ENCODE data around the gene GALNT7. TPM values are rescaled to one million over a fixed set of nuclear protein-coding genes. Genes with fewer than 3 reads are reported as not detected.
A peak's percentile ranks its signal among the peaks of the same experiment; 100 is the strongest.

Gene GALNT7
- total RNA-seq, 2 donors from 2014 or later = 17.3 to 19.4 TPM

DNA sequence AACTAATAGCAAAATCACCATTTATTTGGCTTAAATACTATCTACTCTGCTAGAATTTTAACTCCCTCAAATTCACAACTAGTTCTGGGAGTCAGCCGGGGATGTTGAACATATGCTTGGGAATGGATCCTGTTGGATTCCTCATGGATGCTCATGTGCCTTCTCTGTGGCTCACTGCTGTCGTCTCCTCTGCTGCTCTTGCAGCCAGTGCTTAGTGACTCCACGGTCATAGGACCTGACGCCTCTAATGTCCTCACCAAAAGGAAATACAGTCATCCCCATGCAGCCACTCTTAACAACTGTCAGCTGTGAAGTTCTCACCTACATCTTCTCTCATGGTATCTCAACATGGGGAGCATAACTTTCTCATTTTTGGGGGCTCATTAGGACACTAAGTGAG is 106.1 kb downstream of the GALNT7 start:
- no peaks in the 10 kb centered on the region for H3K27me3 Mint-ChIP-seq
- no peak for DNase-seq (ENCODE audit: low spot score)
- peaks cover 10 to 15% of the 10 kb centered on the region in 2 donors for H3K4me1 Mint-ChIP-seq (ENCODE audit: low read depth in 2 of 2)
- no peak overlapping the region for H3K27ac Mint-ChIP-seq
- no peak for ATAC-seq
- H3K9me3 Mint-ChIP-seq = no peaks in the 10 kb centered on the region
- H3K4me3 Mint-ChIP-seq = no peak overlapping the region
- H3K36me3 Mint-ChIP-seq = no peaks in the 10 kb centered on the region

DNA sequence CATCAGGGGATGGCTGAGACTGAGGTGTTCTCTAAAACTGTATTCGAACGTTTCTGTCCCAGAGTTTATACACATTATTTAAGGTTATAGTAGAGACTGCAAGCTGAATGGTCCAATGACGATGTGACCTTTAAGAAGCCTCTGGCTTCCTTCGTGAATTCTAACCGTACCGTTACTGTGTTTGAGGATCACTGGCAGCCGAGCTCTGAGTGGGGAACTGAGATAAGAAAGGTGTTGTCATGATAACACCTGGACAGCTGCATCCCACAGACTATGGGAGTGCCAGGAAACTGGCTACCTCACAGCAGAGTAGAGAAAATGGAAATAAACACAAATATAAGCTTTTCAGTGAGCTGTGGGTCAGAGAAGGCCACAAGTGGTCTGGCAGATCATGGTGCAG is 106.5 kb downstream of the GALNT7 start:
- ATAC-seq (no peak), DNase-seq (ENCODE audit: low spot score) (no peak)
- Mint-ChIP-seq H3K36me3 (no peaks in the 10 kb centered on the region), H3K9me3 (no peaks in the 10 kb centered on the region), H3K4me1 (ENCODE audit: low read depth in 2 of 2) (peaks cover 10 to 15% of the 10 kb centered on the region in 2 donors), H3K27ac (no peak overlapping the region), H3K4me3 (no peak overlapping the region), H3K27me3 (no peaks in the 10 kb centered on the region)

DNA sequence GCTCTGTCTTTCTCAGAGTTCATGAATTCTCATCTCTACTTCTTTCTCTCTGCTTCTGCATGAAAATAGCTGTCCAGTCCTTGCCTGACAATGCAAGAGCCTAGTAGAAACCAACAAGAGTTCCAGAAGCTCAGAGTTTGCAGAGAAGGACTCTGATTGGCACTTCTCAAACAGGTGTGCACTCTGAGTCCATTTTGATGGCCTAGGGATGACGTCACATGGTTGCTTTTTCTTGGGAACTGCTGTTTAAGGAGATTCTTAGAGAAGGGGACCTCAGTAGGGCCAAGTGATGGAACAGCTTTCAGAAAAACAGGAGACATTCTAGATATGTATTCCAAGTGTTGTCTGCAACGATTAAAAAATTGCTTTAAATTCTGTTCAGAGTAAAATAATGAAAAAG is 108.7 kb downstream of the GALNT7 start:
- no peaks in the 10 kb centered on the region for H3K27me3 Mint-ChIP-seq

DNA sequence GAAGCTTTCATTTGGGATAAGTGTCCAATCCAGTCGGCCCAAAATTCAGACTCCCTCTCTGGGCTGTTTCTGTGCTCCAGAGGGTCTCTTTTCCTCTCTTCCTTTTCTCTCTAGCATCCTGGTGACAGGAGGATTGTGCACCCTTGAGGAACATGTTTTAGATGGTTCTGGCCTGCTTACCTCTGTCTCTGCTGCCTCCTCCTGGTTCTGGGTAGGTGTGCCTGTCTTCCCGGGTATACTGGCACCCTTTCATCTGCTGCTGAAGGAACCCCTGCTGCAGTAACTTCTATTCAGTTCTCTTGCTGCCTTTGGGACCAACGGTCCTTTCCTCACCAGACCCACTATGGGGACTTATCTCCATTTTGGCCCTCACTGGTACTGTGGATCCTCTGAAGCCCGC is 112.4 kb downstream of the GALNT7 start:
- H3K4me1 Mint-ChIP-seq (ENCODE audit: low read depth in 2 of 2) = peaks cover 3 to 15% of the 10 kb centered on the region in 2 donors
- no peak for ATAC-seq
- H3K27ac Mint-ChIP-seq = peak overlapping the region in 1 of 2 donors; percentile 38
- peaks cover 3% of the 10 kb centered on the region for H3K9me3 Mint-ChIP-seq
- peaks cover 17% of the 10 kb centered on the region for H3K36me3 Mint-ChIP-seq
- no peak overlapping the region for H3K4me3 Mint-ChIP-seq
- no peaks in the 10 kb centered on the region for H3K27me3 Mint-ChIP-seq
- no peak for DNase-seq (ENCODE audit: low spot score)

More for the DNA sequence above, 108.7 kb downstream of the GALNT7 start:
- no peak for DNase-seq (ENCODE audit: low spot score)
- H3K4me1 Mint-ChIP-seq (ENCODE audit: low read depth in 2 of 2) = peaks cover 10 to 20% of the 10 kb centered on the region in 2 donors
- no peaks in the 10 kb centered on the region for H3K9me3 Mint-ChIP-seq
- H3K27ac Mint-ChIP-seq = no peak overlapping the region
- peaks cover 1% of the 10 kb centered on the region for H3K36me3 Mint-ChIP-seq
- ATAC-seq = no peak
- no peak overlapping the region for H3K4me3 Mint-ChIP-seq

DNA sequence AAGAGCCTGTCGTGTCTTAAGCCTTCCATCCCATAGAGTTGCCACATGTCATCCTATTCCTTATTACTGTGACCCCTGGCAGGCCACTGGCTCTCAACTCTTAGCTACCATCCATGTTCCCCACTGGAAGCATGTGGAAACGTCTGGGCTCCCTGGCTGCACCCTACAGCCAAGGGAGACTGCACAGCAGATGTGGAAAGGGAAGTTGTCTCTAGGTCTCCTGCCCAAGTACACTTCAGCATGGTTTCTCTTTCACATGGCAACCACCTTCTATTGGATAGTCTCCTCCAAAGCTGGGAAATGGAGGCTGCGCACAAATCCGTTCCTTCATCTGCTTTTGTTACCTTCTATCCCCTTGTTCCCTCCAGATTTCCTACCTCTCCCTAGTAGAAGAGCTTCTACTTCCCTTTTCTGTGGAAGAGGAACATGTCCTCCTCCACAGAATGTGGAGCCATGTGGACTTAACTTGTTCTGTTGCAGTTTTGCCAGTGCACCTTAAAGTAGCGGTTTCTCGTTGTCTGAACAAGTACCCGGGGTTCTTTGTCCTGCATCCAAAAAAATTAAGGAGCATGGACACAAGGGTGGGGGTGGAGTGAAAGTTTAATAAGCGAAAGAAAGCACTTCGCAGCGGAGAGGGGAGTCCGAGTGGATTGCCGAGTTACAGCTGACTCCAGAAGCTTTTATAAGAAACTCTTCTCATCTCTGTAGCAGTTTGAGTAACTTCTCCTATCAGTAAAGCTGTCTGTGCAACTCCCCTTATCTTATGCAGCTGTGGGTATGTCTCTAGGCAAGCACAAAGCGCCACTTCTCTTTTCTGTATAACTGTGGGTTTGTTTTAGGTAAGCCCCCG is 113.0 kb downstream of the GALNT7 start:
- peaks cover 3 to 15% of the 10 kb centered on the region in 2 donors for H3K4me1 Mint-ChIP-seq (ENCODE audit: low read depth in 2 of 2)
- no peaks in the 10 kb centered on the region for H3K27me3 Mint-ChIP-seq
- no peak overlapping the region for H3K4me3 Mint-ChIP-seq
- H3K27ac Mint-ChIP-seq = peak overlapping the region in 1 of 2 donors; percentile 38
- DNase-seq (ENCODE audit: low spot score) = no peak
- peaks cover 17% of the 10 kb centered on the region for H3K36me3 Mint-ChIP-seq
- no peak for ATAC-seq
- peaks cover 3% of the 10 kb centered on the region for H3K9me3 Mint-ChIP-seq

DNA sequence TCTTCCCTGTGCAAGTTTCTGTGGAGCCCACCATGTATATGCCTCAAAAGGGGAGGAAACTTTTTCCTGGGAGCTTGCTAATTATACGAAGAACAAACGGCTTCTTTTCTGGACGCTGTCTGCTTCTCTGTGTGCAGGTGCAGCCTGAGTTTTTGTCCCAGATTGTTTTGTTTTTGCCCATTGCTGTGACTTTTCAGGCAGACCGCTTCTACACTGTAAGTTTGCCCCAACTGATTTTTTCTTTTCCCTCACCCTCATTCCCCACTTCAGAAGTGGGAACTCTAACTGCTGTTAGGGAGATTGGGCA is 113.6 kb downstream of the GALNT7 start:
- no peak for ATAC-seq
- peaks cover 3% of the 10 kb centered on the region for H3K9me3 Mint-ChIP-seq
- no peak overlapping the region for H3K4me3 Mint-ChIP-seq
- H3K4me1 Mint-ChIP-seq (ENCODE audit: low read depth in 2 of 2) = peaks cover 3 to 15% of the 10 kb centered on the region in 2 donors
- peaks cover 17% of the 10 kb centered on the region for H3K36me3 Mint-ChIP-seq
- no peak overlapping the region for H3K27ac Mint-ChIP-seq
- DNase-seq (ENCODE audit: low spot score) = no peak
- H3K27me3 Mint-ChIP-seq = no peaks in the 10 kb centered on the region

DNA sequence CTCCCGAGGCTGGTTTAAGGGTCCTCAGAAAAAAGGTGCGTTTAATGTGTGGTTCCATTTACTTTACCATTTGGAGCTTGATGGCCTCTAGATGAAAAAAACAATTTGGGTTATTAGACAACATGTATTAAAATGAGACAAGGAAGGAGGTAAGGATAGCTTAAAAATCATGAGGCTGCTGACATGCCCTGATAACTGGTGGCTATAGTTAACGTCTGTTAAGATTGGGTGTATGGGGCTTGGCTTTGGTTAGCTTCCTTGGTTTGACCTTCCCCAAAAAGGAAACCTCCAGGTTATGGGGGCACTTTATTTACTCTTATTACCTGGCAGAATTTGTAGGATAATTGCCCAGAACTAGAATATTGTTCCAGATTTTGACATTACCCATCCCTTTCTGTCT is 114.0 kb downstream of the GALNT7 start:
- Mint-ChIP-seq H3K27me3 (no peaks in the 10 kb centered on the region), H3K9me3 (peaks cover 3% of the 10 kb centered on the region), H3K4me1 (ENCODE audit: low read depth in 2 of 2) (peaks cover 3 to 12% of the 10 kb centered on the region in 2 donors), H3K36me3 (peaks cover 17% of the 10 kb centered on the region), H3K4me3 (no peak overlapping the region), H3K27ac (no peak overlapping the region)
- DNase-seq (ENCODE audit: low spot score) (no peak), ATAC-seq (no peak)

DNA sequence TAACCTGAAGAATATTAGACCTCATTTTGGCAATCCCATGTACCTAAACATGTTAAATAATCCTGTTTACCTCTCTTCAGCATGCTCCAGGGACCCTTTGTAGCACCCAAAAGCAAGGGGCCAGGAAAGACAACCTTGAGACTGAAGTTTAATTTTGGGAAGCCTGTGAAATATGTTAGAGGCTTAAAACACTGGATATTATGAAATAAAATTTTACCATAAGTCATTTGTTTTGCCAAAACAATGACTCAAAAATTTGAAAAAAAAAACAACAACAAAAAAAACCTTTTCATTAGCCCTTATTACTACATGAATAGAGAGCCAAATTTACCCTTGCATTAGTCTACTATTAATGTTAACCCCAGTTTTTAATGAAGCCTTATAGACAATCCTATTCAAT is 115.9 kb downstream of the GALNT7 start:
- H3K4me3 Mint-ChIP-seq = no peak overlapping the region
- peaks cover 12 to 18% of the 10 kb centered on the region in 2 donors for H3K4me1 Mint-ChIP-seq (ENCODE audit: low read depth in 2 of 2)
- ATAC-seq = no peak
- H3K27me3 Mint-ChIP-seq = no peaks in the 10 kb centered on the region
- no peak overlapping the region for H3K27ac Mint-ChIP-seq
- H3K9me3 Mint-ChIP-seq = peaks cover 3% of the 10 kb centered on the region
- DNase-seq (ENCODE audit: low spot score) = no peak
- peaks cover 17% of the 10 kb centered on the region for H3K36me3 Mint-ChIP-seq

DNA sequence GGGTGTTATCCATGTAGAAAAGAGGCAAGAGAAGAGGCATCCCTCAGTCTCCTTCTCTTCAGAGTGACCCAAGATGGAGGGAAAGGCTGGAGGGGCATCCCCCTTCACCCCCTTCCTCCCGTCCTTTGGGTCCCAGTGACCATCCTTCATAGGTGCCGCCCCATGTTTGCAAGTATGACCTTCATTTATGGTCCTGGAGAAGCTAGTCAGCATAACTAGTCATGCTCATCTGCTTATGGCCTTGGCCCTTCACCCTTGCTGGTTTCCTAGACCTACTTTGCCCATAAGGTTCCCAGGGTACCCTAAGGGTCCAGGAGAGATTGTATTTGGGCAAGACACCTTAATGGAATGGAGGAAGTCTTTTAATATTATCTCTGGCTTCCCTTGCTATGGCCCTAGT is 118.9 kb downstream of the GALNT7 start:
- H3K9me3 Mint-ChIP-seq = peaks cover 2% of the 10 kb centered on the region
- H3K36me3 Mint-ChIP-seq = peaks cover 14% of the 10 kb centered on the region
- no peak for DNase-seq (ENCODE audit: low spot score)
- peaks cover 18 to 23% of the 10 kb centered on the region in 2 donors for H3K4me1 Mint-ChIP-seq (ENCODE audit: low read depth in 2 of 2)
- H3K27ac Mint-ChIP-seq = no peak overlapping the region
- no peak for ATAC-seq
- H3K27me3 Mint-ChIP-seq = no peaks in the 10 kb centered on the region
- no peak overlapping the region for H3K4me3 Mint-ChIP-seq

DNA sequence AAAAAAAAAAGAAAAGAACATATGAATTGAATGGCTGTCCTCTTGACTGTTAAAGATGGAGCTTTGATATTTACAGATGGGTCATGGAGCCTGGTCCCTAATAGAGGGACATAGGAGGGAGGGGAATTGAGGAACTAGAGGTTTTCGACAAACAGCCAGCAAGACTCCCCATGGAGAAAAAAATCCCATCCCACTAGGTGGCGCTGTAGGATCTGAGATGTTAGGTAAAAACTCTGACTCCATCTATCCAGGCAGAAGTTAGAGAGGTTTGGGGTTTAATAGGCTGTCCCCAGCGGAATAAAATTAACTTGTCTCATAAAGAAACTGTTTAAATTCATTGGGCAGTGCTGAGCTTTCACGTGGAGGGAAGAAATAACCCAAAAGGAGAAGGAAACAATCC is 119.7 kb downstream of the GALNT7 start:
- Mint-ChIP-seq H3K27me3 (no peaks in the 10 kb centered on the region), H3K4me1 (ENCODE audit: low read depth in 2 of 2) (peaks cover 18 to 23% of the 10 kb centered on the region in 2 donors), H3K36me3 (peaks cover 12% of the 10 kb centered on the region), H3K9me3 (no peaks in the 10 kb centered on the region), H3K27ac (peak overlapping the region in 1 of 2 donors; percentile 70), H3K4me3 (peak overlapping the region; percentile 69)
- DNase-seq (ENCODE audit: low spot score) (no peak), ATAC-seq (peak in 1 of 2 donors; percentile 41)

DNA sequence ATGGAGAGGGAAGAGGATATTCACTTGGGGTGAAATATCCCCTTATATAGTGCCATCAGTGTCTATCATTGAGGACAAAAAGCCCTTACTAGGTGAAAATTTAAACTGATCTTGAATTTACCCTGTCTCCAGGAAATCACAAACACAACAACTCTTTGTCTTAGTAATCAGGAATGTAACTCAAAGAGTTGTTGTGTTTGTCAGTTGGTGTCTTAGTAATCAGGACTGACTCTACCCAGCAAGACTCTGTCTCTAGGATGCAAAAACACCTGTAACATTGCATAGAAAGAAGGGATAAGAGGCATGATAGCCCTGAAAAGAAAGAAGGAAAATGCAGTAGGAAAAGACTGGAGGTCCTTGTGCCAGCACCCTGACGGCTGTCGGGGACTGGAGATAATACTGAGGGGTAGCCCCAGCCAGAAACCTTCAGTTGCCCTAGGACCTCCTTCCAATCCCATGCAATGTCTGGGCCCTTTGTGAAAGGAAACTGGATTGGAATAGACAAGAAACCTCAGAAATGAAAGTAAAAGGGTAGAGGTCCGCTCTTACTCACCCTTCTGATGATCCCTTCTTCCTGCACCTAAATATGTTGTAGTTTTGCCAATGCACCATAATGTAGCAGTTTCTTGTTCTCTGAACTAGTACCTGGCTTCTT is 120.2 kb downstream of the GALNT7 start:
- peak overlapping the region; percentile 69 for H3K4me3 Mint-ChIP-seq
- DNase-seq (ENCODE audit: low spot score) = no peak
- H3K27me3 Mint-ChIP-seq = no peaks in the 10 kb centered on the region
- H3K27ac Mint-ChIP-seq = peak overlapping the region in 1 of 2 donors; percentile 70
- H3K9me3 Mint-ChIP-seq = no peaks in the 10 kb centered on the region
- peaks cover 9% of the 10 kb centered on the region for H3K36me3 Mint-ChIP-seq
- H3K4me1 Mint-ChIP-seq (ENCODE audit: low read depth in 2 of 2) = peaks cover 18 to 23% of the 10 kb centered on the region in 2 donors
- ATAC-seq = peak in 1 of 2 donors; percentile 69

DNA sequence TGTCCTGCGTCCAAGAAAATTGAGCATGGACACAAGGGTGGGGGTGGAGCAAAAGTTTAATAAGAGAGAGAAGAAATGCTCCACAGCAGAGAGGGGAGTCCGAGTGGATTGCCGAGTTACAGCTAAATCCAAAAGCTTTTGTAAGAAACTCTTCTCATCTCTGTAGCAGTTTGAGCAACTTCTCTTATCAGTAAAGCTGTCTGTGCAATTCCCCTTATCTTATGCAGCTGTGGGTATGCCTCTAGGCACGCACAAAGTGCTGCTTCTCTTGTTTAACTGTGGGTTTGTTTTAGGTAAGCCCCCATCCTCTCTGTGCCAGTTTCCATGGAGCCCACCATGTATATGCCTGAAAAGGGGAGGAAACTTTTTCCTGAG is 120.7 kb downstream of the GALNT7 start:
- H3K4me1 Mint-ChIP-seq (ENCODE audit: low read depth in 2 of 2) = peaks cover 18 to 23% of the 10 kb centered on the region in 2 donors
- H3K9me3 Mint-ChIP-seq = no peaks in the 10 kb centered on the region
- peak overlapping the region; percentile 69 for H3K4me3 Mint-ChIP-seq
- peak overlapping the region in 1 of 2 donors; percentile 70 for H3K27ac Mint-ChIP-seq
- DNase-seq (ENCODE audit: low spot score) = no peak
- ATAC-seq = peak in 1 of 2 donors; percentile 46
- peaks cover 5% of the 10 kb centered on the region for H3K36me3 Mint-ChIP-seq
- H3K27me3 Mint-ChIP-seq = no peaks in the 10 kb centered on the region

DNA sequence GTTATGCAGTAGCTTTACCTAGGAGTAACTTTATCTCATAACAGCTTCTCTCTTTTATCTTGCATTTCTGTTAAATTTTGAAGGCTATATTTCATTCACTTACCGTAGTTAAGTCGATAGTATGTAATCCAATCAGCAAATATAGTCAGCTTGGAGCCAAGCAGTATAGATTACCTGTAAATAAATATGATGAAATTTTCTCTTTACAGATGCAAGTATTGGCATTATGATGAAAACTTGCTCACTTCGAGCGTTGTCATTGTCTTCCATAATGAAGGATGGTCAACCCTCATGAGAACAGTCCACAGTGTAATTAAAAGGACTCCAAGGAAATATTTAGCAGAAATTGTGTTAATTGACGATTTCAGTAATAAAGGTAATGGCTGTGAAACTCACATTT is 123.3 kb downstream of the GALNT7 start:
- H3K9me3 Mint-ChIP-seq = no peaks in the 10 kb centered on the region
- DNase-seq (ENCODE audit: low spot score) (no peak), ATAC-seq (no peak)
- H3K27me3 Mint-ChIP-seq = no peaks in the 10 kb centered on the region
- H3K36me3 Mint-ChIP-seq = no peaks in the 10 kb centered on the region
- peaks cover 18 to 23% of the 10 kb centered on the region in 2 donors for H3K4me1 Mint-ChIP-seq (ENCODE audit: low read depth in 2 of 2)
- H3K4me3 Mint-ChIP-seq = no peak overlapping the region
- H3K27ac Mint-ChIP-seq = no peak overlapping the region

DNA sequence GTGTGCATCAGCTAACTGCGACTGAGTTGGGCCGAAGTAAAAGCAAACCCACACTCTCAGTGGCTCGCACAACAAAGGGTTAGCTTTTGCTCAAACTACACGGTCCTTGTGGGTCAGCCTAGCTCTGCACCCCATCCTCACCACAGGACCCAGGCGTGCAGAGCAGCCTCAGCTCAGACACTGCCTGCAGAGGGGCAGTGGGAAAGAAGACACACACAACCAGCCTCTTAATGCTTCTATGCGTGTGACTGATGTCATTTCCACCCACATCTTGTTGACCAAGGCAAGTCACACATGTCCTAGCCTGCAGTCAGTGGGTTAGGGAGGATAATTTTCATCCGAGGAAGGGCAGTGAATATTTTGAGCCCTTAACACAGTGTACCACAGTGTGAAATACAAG is 125.1 kb downstream of the GALNT7 start:
- Mint-ChIP-seq H3K4me1 (ENCODE audit: low read depth in 2 of 2) (peaks cover 14 to 17% of the 10 kb centered on the region in 2 donors), H3K27me3 (no peaks in the 10 kb centered on the region), H3K36me3 (no peaks in the 10 kb centered on the region), H3K27ac (no peak overlapping the region), H3K4me3 (no peak overlapping the region), H3K9me3 (no peaks in the 10 kb centered on the region)
- ATAC-seq = peak in 1 of 2 donors; percentile 43
- DNase-seq (ENCODE audit: low spot score) = no peak
